ENCODE data around the gene CLDN10. TPM values are rescaled to one million over a fixed set of nuclear protein-coding genes. Genes with fewer than 3 reads are reported as not detected.
"Not testable (repeated sequence)": the region's sequence is repeated elsewhere in the genome, so short reads cannot be mapped to it uniquely, and the experiment has no call there.

CLDN10 gene
- not detected for total RNA-seq

DNA sequence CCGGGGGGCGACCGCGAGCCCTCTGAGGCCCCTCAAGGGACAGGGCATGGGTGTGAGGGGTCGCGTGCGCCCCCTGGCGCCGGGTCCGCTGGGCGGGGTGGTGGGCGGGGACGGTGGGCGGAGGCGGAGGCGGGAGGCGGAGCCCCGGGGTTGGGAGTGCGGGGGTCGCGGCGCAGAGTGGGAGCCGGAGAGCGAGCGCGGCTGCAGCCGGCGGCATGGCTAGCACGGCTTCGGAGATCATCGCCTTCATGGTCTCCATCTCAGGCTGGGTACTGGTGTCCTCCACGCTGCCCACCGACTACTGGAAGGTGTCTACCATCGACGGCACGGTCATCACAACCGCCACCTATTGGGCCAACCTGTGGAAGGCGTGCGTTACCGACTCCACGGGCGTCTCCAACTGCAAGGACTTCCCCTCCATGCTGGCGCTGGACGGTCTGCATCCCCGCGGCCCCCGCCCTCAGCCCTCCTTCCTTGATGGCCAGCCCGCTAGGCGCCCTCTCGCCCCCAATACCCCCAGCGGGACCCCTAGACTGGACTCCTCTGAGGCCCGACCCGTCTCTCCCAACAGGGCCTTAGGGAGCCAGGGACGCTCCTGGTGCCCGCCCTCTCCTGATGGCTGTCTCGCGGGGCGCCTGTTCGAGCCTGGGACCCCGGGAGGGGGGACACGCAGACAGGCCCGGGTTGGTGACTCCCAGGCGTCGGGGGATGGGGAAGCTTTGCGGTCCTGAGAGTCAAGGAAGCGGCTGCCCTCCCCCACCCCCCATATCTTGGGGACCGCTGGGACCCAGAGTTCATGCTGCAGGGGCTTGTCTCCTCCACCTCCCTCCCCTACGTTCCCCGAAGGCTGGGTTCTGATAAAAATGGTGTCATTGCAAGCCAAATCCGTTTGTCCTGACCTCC, at the start of gene CLDN10:
TSS of gene CLDN10 (plus strand) at position 182 of the 903 bp plus-strand sequence. CDS start at position 216, 34 bp downstream.
- intact Hi-C loops (cut with DNase I), result loop anchor here (1.0 kb wide), 1 partner anchor 42 kb away; no protein-coding TSS in a partner anchor
- no peak for ATAC-seq
- no peak for DNase-seq (ENCODE audit: low spot score)

- ATAC-seq (no peak), DNase-seq (ENCODE audit: low spot score) (no peak)
- intact Hi-C loops (cut with DNase I), result no loop called here
Measured at GRCh38 chr13:95503662-95504061, 48.9 kb upstream of the CLDN10 start.

- no peak for DNase-seq (ENCODE audit: low spot score)
- intact Hi-C loops (cut with DNase I), result no loop called here
- no peak for ATAC-seq
Measured at GRCh38 chr13:95505265-95505664, 47.3 kb upstream of the CLDN10 start.

- no peak for ATAC-seq
- intact Hi-C loops (cut with DNase I), result no loop called here
Measured at GRCh38 chr13:95505986-95506385, 46.5 kb upstream of the CLDN10 start.

DNA sequence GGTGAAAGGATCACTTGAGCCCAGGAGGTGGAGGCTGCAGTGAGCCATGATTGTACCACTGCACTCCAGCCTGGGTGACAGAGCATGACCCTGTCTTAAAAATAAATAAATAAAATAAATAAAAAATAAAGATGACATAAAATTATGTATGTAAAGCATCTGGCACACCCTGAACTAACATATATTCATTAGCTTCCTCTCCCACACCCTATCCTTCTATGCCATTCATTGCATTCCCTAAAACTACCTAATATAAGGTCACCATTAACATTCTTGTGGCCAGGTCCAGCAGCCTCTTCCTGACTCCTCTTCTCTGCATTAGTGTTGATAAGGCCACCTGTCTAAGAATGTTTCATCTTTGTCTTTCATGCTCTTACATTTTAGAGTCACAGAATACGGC, 44.5 kb upstream of the CLDN10 start:
- no peak for DNase-seq (ENCODE audit: low spot score)
- intact Hi-C loops (cut with DNase I), result no loop called here
- no peak for ATAC-seq

More at GRCh38 chr13:95505986-95506385, 46.5 kb upstream of the CLDN10 start:
- DNase-seq (ENCODE audit: low spot score), result no peak

DNA sequence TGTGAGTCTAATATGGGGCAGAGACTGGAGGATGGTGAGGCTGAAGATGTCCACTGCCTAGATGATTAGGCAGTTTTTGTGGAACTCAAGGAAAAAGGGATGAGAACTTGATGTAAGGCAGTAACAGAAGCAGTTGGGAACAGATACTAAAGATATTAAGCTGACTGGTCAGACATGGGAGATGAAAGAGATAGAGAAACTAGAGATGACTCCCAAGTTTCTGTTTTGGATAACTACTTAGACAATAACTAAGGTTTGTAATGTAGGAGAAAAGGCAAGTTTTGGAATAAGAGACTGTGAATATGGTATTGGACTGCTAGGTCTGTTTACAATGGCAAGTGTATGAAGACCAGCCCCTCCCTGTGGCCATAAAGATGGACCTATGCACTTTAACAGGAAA, 43.5 kb upstream of the CLDN10 start:
- ATAC-seq (no peak), DNase-seq (ENCODE audit: low spot score) (no peak)
- intact Hi-C loops (cut with DNase I), result no loop called here

DNA sequence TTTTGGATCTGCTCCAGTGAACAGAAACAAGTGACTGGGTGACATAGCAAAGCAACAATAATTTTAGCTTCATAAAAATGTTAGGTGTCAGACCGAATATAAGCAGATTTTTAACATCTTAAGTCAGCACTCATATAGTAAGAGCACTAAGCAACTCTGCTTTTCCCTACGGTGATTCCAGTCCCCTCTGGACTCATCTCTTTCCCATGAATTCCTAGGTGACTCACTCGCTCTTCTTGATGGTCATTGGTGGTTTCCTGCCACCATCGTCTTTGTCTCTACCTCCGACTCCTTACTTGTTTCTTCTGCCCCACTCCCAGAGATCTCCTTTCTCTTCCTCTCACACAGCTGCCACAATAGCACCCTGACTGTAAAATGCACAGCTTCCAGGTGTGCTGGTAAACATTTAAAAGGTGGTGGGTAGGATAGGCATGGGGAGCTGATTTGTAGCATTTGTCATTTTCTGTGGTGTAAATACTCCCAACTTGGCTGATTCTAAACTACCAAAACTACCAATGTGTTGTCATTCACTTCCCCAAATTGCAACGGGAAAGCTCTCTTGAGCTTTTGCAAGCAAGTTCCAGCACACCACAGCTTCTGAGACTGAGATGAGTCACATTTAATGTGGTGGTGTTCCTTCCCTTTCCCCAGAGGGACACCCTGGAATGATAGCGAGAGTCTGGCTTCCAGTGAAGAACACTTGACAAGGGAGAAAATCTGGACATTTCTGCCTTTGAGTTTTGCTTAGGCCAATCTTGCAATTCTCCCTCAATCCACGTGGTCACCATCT, 42.8 kb upstream of the CLDN10 start:
- ATAC-seq (no peak), DNase-seq (ENCODE audit: low spot score) (no peak)
- intact Hi-C loops (cut with DNase I), result loop anchor here (1.0 kb wide), 1 partner anchor 43 kb away; the partner anchor contains the start of gene CLDN10

- DNase-seq (ENCODE audit: low spot score) (no peak), ATAC-seq (no peak)
- intact Hi-C loops (cut with DNase I), result loop anchor here (1.0 kb wide), 1 partner anchor 41 kb away; the partner anchor contains the start of gene CLDN10
Measured at GRCh38 chr13:95510950-95511349, 41.6 kb upstream of the CLDN10 start.

DNA sequence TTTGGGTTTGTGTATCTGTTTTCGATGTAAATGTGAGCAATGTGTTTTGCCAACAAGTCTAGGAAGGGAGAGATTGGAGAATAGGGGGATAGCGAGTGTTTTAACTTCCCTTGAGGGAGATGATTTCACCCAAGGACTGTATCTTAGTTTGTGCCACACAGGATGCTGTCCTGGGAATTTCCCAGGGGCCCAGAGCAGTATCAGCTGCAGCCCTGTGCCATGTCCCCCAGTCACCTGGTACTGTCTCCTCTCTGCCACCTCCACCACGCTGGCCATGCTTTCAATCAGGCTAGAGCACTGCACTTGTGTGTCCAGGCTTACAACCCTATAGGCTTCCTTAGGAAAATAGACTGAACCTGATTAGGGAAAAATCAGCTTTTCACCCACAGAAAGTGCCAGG, 40.1 kb upstream of the CLDN10 start:
- no peak for ATAC-seq
- intact Hi-C loops (cut with DNase I), result no loop called here
- no peak for DNase-seq (ENCODE audit: low spot score)

GRCh38 chr13:95512957-95513356, 39.6 kb upstream of the CLDN10 start:
- ATAC-seq (no peak), DNase-seq (ENCODE audit: low spot score) (no peak)
- intact Hi-C loops (cut with DNase I), result no loop called here

- intact Hi-C loops (cut with DNase I); DNase-seq (ENCODE audit: low spot score); ATAC-seq: not testable (repeated sequence)
Measured at GRCh38 chr13:95515606-95516005, 36.9 kb upstream of the CLDN10 start.

DNA sequence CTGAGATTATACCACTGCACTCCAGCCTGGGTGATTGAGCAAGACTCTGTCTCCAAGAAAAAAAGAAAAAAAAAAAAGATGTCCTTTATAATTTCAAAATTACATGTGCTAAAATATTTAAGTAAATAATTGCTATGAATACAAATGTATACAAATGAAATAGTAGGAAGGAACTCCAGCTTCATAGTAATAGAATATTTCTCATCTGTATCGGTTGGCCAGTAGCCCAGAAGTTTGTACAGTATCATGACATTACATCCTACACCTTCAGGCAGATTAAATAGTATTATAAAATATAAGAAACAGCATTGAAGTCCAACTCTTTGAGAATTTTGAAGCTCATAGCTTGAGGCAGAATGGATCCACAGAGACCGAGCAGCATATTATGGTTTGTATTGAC, 36.5 kb upstream of the CLDN10 start:
- intact Hi-C loops (cut with DNase I), result no loop called here
- DNase-seq (ENCODE audit: low spot score), result no peak
- no peak for ATAC-seq

GRCh38 chr13:95516492-95516891, 36.0 kb upstream of the CLDN10 start:
- no peak for DNase-seq (ENCODE audit: low spot score)
- intact Hi-C loops (cut with DNase I), result no loop called here
- no peak for ATAC-seq

- intact Hi-C loops (cut with DNase I), result no loop called here
- DNase-seq (ENCODE audit: low spot score) (no peak), ATAC-seq (no peak)
Measured at GRCh38 chr13:95523598-95523997, 28.9 kb upstream of the CLDN10 start.

DNA sequence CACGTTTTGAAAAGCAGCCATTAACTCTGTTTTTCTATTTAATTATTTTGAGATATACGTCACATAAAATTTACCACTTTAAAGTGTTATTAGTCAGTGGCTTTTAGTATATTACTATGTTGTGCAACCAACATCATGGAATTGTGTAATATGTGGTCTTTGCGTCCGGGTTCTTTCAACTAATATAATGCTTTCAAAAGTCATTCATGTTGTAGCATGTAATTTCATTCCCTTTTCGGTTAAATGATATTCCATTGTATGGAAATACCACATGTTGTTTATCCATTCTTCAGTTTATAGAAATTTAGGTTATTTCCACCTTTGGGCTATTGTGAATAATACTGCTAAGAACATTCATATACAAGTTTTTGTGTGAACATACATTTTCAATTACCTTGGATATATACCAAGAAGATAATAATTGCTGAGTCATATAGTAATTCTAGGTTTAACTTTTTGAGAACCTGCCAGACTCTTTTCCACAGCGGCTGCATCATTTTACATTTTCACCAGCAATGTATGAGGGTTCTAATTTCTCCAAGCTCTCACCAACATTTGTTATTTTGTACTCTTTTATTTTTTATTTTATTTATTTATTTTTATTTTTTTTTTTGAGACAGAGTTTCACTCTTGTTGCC, 28.1 kb upstream of the CLDN10 start:
- no peak for DNase-seq (ENCODE audit: low spot score)
- ATAC-seq, result no peak
- intact Hi-C loops (cut with DNase I), result no loop called here

DNA sequence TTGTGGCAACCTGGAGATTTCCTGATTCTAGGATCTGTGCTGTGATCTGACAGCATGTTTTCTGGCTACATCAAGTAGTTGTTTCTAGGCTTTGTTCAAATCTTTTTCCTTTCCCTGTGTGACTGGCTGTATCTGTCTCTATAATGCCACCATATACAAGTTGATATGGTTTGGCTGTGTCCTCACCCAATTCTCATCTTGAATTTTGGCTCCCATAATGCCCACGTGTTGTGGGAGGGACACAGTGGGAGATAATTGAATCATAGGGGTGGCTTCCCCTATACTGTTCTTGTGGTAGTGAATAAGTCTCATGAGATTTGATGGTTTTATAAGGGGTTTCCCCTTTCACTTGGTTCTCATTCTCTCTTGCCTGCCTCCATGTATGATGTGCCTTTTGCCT, 24.6 kb upstream of the CLDN10 start:
- ATAC-seq (no peak), DNase-seq (ENCODE audit: low spot score) (no peak)
- intact Hi-C loops (cut with DNase I), result no loop called here

DNA sequence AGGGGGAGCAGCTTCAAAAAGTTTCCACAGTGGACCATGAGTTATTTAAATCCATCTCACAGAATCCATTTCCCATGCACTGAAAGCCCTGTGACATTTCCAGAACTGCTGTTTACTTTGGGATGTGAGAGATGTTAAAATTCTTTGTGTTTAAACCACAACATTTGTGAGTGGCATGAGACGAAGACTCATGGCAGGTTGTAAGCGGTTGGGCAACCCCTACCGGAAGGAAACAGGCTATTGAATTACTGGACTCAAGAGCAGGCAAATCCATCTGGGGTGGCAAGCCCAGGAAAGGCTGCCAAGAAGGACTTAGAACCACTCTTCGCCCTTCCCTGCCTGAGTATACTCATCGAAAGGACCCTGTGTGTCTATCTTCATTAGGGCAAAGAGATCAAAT, 22.3 kb upstream of the CLDN10 start:
- DNase-seq (ENCODE audit: low spot score), result no peak
- intact Hi-C loops (cut with DNase I), result no loop called here
- no peak for ATAC-seq

DNA sequence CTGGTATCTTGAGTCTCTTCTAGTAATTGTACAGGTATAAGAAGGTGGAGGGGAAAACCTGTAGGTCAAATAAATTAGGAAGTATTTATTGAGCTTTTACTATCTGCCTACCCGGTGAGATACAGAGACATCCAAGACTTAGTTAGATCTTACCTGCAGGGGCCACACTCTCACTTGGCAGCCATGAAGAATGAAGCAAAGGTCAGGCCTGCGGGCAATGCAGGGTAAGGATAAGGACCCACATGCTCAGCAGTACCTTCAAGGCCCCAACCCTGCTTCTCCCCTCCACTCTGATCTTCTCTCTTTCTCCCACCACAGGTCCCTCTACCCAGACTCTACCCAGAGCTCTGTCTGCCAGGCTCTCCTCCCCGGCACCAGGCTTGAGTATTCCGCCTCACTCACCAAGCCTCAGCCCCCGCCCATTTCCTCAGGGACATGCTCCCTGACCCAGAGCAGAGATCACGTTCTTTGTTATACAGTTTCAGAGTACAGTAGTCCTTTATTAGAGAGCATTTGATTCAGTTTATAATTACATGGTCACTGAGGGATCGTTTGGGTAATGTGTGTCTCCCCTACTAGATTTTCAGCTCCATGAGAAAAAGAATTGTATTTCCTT, 18.9 kb upstream of the CLDN10 start:
- intact Hi-C loops (cut with DNase I), result no loop called here
- ATAC-seq (no peak), DNase-seq (ENCODE audit: low spot score) (no peak)

DNA sequence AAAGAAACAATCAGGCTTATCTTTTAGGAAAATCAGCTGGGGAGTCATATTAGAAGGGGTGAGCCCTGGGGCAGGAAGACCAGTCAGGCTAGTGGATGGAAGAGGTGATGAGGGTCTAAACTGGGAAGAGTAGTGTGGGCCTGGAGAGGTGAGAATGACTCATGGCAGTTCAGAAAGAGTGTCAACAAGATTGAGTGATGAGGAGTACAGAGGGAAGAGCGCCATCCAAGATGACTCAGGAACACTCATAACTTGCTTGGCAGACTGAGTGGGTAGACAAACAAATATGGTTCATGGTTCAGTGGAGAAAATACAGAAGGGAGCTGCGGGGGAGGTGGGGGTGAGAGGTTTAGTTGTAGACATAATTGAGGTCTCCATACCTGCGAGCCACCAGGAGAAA, 17.3 kb upstream of the CLDN10 start:
- no peak for DNase-seq (ENCODE audit: low spot score)

More for the DNA sequence above, 17.3 kb upstream of the CLDN10 start:
- ATAC-seq, result no peak
- intact Hi-C loops (cut with DNase I), result no loop called here

Measured in sciatic nerve (tissue), 2 donors.